SK-N-MC (cell line): ENCODE measurements around the gene NBPF12.
"Not testable (repeated sequence)": the region's sequence is repeated elsewhere in the genome, so short reads cannot be mapped to it uniquely, and the experiment has no call there.

ENCODE experiments used
- EZH2 ChIP-seq: fragments of 200-600 bp; sonication (generic); IDR thresholded peaks from one replicate; pipeline ENCODE4 v1.6.1; 2017; ENCODE audit warnings: antibody characterized with exemption
- FOXP2 ChIP-seq: optimal IDR thresholded peaks from 2 replicates; pipeline ENCODE3; 2011; ENCODE audit warnings: mild to moderate bottlenecking, moderate library complexity; ENCODE audit not compliant: insufficient read depth; ENCODE audit errors: extremely low read length, control extremely low read depth
- POLR2AphosphoS5 ChIP-seq: IDR thresholded peaks from 2 replicates; pipeline ENCODE4 v1.6.1; 2012; ENCODE audit warnings: mild to moderate bottlenecking, low read depth, low read length, borderline replicate concordance

- TF ChIP-seq POLR2AphosphoS5, EZH2, FOXP2: not testable (repeated sequence)
Observed at GRCh38 chr1:147008495-147008894, 70.4 kb downstream of the NBPF12 start.
